OCI-LY3 (cell line): ENCODE measurements around the gene SLC35G2.
"Not testable (repeated sequence)": the region's sequence is repeated elsewhere in the genome, so short reads cannot be mapped to it uniquely, and the experiment has no call there.

Source experiments
- H2AFZ ChIP-seq: fragments of 200-600, 300-600 bp; shearing (Covaris generic); 2 replicates; pipeline ENCODE4 v1.6.0; 2014; ENCODE audit warnings: antibody characterized with exemption, low read depth, low read length
- H3K27ac ChIP-seq: fragments of 200-600, 300-600 bp; sonication (generic); 2 replicates; pipeline ENCODE4 v1.5.1; 2014; ENCODE audit warnings: mild to moderate bottlenecking, low read length, moderate library complexity, mixed read lengths
- H3K27me3 ChIP-seq: fragments of 200-600, 300-600 bp; sonication (generic); 2 replicates; pipeline ENCODE4 v1.6.1; 2014; ENCODE audit warnings: low read depth, low read length, mixed read lengths
- H3K36me3 ChIP-seq: fragments of 200-600, 300-600 bp; sonication (generic); replicated peaks from 2 replicates; pipeline ENCODE3; 2014; ENCODE audit warnings: low read depth, low read length, mixed read lengths
- H3K4me1 ChIP-seq: fragments of 300-600, 200-600 bp; sonication (generic); 2 replicates; pipeline ENCODE4 v1.6.1; 2014; ENCODE audit warnings: low read length, mixed read lengths
- H3K4me2 ChIP-seq: fragments of 200-600, 300-600 bp; sonication (generic); 2 replicates; pipeline ENCODE4 v1.6.1; 2014; ENCODE audit warnings: low read length, mixed read lengths
- H3K4me3 ChIP-seq: fragments of 300-600, 200-600 bp; sonication (generic); 2 replicates; pipeline ENCODE4 v1.5.1; 2014; ENCODE audit warnings: antibody characterized with exemption, mild to moderate bottlenecking, low read length, moderate library complexity
- H3K79me2 ChIP-seq: fragments of 300-600, 200-600 bp; shearing (Covaris generic); 2 replicates; pipeline ENCODE4 v1.6.1; 2014; ENCODE audit warnings: mild to moderate bottlenecking, low read length, mixed read lengths
- H3K9ac ChIP-seq: fragments of 300-600, 200-600 bp; shearing (Covaris generic); 2 replicates; pipeline ENCODE4 v1.6.0; 2014; ENCODE audit warnings: mild to moderate bottlenecking, low read length, moderate library complexity
- H3K9me3 ChIP-seq: fragments of 200-600, 300-600 bp; shearing (Covaris generic); 2 replicates; pipeline ENCODE4 v1.6.1; 2014; ENCODE audit warnings: low read length, mixed read lengths; ENCODE audit not compliant: insufficient read depth
- H4K20me1 ChIP-seq: fragments of 200-600, 300-600 bp; sonication (generic); 2 replicates; pipeline ENCODE4 v1.6.1; 2016; ENCODE audit warnings: low read length, mixed read lengths; ENCODE audit not compliant: insufficient read depth
- CTCF ChIP-seq: fragments of 200-600, 300-600 bp; sonication (generic); IDR thresholded peaks from 2 replicates; pipeline ENCODE4 v1.5.1; 2014; ENCODE audit warnings: antibody characterized with exemption, low read length, low read depth
- EZH2phosphoT487 ChIP-seq: fragments of 200-600 bp; shearing (Covaris generic); IDR thresholded peaks from 2 replicates; pipeline ENCODE4 v1.6.1; 2018; ENCODE audit warnings: antibody characterized with exemption, mixed run types, low read depth

The SLC35G2 gene

GRCh38 chr3:136790786-136791185 is 28.1 kb upstream of the SLC35G2 start:
- no peaks in the 10 kb centered on the region for H3K36me3 ChIP-seq
- H3K4me3 ChIP-seq: no peak overlapping the region
- no peaks in the 10 kb centered on the region for H3K79me2 ChIP-seq
- H3K27me3 ChIP-seq: no peaks in the 10 kb centered on the region
- TF ChIP-seq CTCF (no peak), EZH2phosphoT487 (no peak)
- H3K9ac ChIP-seq: no peak overlapping the region
- H3K27ac ChIP-seq: no peak overlapping the region
- H2AFZ ChIP-seq: no peak overlapping the region
- no peaks in the 10 kb centered on the region for H3K9me3 ChIP-seq
- peaks cover 20% of the 10 kb centered on the region for H3K4me1 ChIP-seq
- no peaks in the 10 kb centered on the region for H4K20me1 ChIP-seq
- no peak overlapping the region for H3K4me2 ChIP-seq

- Histone ChIP-seq H3K4me3 (no peak overlapping the region), H3K36me3 (no peaks in the 10 kb centered on the region), H2AFZ (no peak overlapping the region; the same call in 1 of the 2 replicates), H3K4me1 (peaks cover 4% of the 10 kb centered on the region; the same call in 1 of the 2 replicates), H3K9ac (no peak overlapping the region), H3K79me2 (no peaks in the 10 kb centered on the region), H4K20me1 (no peaks in the 10 kb centered on the region), H3K4me2 (no peak overlapping the region), H3K9me3 (no peaks in the 10 kb centered on the region), H3K27me3 (no peaks in the 10 kb centered on the region), H3K27ac (no peak overlapping the region)
- TF ChIP-seq CTCF: no peak
- no peak for TF ChIP-seq EZH2phosphoT487
These were observed 26.2 kb upstream of the SLC35G2 start for GRCh38 chr3:136792556-136793330.

GRCh38 chr3:136801146-136801545 is 17.8 kb upstream of the SLC35G2 start:
- not testable (repeated sequence) for H3K9me3 ChIP-seq, H3K79me2 ChIP-seq, H3K27ac ChIP-seq, H4K20me1 ChIP-seq, H2AFZ ChIP-seq, H3K4me3 ChIP-seq, H3K27me3 ChIP-seq, H3K4me2 ChIP-seq, H3K9ac ChIP-seq, H3K36me3 ChIP-seq
- peaks cover 34% of the 10 kb centered on the region for H3K4me1 ChIP-seq

GRCh38 chr3:136802481-136802996 is 16.4 kb upstream of the SLC35G2 start:
- no peak for TF ChIP-seq CTCF
- TF ChIP-seq EZH2phosphoT487: no peak
- H3K4me2 ChIP-seq: peak overlapping the region; percentile 53
- no peaks in the 10 kb centered on the region for H3K9me3 ChIP-seq
- peak overlapping the region; percentile 24; the same call in 1 of the 2 replicates for H3K9ac ChIP-seq
- H2AFZ ChIP-seq: peak overlapping the region; percentile 56; the same call in 1 of the 2 replicates
- no peaks in the 10 kb centered on the region for H3K27me3 ChIP-seq
- H3K36me3 ChIP-seq: no peaks in the 10 kb centered on the region
- H3K79me2 ChIP-seq: no peaks in the 10 kb centered on the region
- no peak overlapping the region for H3K27ac ChIP-seq
- peaks cover 41% of the 10 kb centered on the region for H3K4me1 ChIP-seq
- no peaks in the 10 kb centered on the region for H4K20me1 ChIP-seq
- H3K4me3 ChIP-seq: peak overlapping the region; percentile 31
